22Rv1 (cell line): ENCODE data around the gene DGUOK.
A peak's percentile ranks its signal among the peaks of the same experiment; 100 is the strongest.

Experiments
- H3K27ac ChIP-seq: fragments of 450-650 bp; 2 replicates; pipeline ENCODE4 v1.5.1; 2017
- ZFX ChIP-seq: fragments of 450-650 bp; IDR thresholded peaks from 2 replicates; pipeline ENCODE4 v1.6.1; 2017; ENCODE audit warnings: antibody characterized with exemption, borderline replicate concordance
- TF ChIP-seq, protein P1 (sequence below): fragments of 450-650 bp; IDR thresholded peaks from 2 replicates; pipeline ENCODE4 v1.5.1; 2017; ENCODE audit warnings: mild to moderate bottlenecking

DGUOK gene

GRCh38 chr2:73918856-73919255 is 7.8 kb upstream of the DGUOK start:
- TF ChIP-seq, protein P1, sequence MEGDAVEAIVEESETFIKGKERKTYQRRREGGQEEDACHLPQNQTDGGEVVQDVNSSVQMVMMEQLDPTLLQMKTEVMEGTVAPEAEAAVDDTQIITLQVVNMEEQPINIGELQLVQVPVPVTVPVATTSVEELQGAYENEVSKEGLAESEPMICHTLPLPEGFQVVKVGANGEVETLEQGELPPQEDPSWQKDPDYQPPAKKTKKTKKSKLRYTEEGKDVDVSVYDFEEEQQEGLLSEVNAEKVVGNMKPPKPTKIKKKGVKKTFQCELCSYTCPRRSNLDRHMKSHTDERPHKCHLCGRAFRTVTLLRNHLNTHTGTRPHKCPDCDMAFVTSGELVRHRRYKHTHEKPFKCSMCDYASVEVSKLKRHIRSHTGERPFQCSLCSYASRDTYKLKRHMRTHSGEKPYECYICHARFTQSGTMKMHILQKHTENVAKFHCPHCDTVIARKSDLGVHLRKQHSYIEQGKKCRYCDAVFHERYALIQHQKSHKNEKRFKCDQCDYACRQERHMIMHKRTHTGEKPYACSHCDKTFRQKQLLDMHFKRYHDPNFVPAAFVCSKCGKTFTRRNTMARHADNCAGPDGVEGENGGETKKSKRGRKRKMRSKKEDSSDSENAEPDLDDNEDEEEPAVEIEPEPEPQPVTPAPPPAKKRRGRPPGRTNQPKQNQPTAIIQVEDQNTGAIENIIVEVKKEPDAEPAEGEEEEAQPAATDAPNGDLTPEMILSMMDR: no peak
- no peak for TF ChIP-seq ZFX
- no peak overlapping the region for H3K27ac ChIP-seq

GRCh38 chr2:73919596-73920228 is 7.0 kb upstream of the DGUOK start:
- TF ChIP-seq, protein P1: no peak
- TF ChIP-seq ZFX: no peak
- no peak overlapping the region for H3K27ac ChIP-seq

DNA sequence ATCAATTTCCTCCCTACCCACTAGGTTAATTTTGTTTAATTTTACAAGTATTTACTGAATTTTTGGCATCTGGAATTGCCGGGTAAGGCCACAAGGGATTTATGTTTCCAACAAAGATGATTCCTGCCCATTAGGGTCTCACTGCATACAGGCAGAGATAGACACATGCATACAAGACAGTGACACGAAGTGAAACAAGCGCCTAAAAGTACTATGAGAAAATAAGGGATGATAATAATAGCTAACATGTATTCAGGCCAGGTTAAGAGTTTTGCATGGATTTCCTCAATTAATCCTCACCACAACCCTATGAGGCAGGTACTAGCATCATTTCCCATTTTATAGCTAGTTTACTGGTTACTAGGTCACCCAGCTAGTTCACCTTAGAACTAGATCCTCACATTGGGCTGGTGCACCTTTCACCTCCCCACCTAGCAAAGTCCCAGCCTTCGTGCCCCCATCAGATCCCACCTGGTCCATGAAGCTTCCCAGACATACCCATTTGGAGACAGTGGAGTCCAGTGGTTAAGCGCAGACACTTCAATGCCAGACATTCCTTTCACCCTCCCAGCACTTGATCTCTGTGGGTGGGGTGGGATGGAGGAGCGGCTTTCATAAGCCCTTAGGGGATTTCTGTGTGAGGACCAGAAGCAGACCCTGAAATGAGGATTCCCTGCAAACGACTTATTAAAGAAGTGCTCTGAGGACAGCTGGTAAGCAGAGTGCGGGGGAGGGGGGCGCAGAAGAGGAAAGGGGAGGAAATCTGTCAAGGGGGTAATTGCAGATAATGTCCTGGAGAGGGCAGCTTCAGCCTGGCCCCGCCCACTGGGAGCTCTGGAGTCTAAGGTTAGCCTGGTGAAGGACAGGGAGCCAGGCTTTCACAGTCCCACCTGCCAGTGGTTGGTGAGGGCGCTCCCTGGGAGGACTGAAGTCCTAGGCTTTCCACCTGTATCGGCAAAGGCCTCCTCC is 5.8 kb upstream of the DGUOK start:
- H3K27ac ChIP-seq: no peak overlapping the region
- TF ChIP-seq, protein P1: peak; percentile 54
- no peak for TF ChIP-seq ZFX

- TF ChIP-seq ZFX: no peak
- TF ChIP-seq, protein P1: no peak
- H3K27ac ChIP-seq: no peak overlapping the region
Observed at GRCh38 chr2:73921581-73921980, 5.1 kb upstream of the DGUOK start.

GRCh38 chr2:73922681-73923080 is 4.0 kb upstream of the DGUOK start:
- H3K27ac ChIP-seq: no peak overlapping the region
- TF ChIP-seq, protein P1: no peak
- no peak for TF ChIP-seq ZFX

GRCh38 chr2:73925033-73925704 is 1.5 kb upstream of the DGUOK start:
- no peak for TF ChIP-seq ZFX
- TF ChIP-seq, protein P1: no peak
- peak overlapping the region; percentile 80 for H3K27ac ChIP-seq
